HG03342 (cell line): Measurements from ENCODE around the gene SIAE.
A peak's percentile ranks its signal among the peaks of the same experiment; 100 is the strongest.

Experiments used
- ATAC-seq: cut with Tn5 transposase; IDR thresholded peaks from one replicate; pipeline ENCODE4 v1.9.1; 2021; ENCODE audit warnings: mild to moderate bottlenecking, moderate library complexity; ENCODE audit not compliant: unreplicated experiment

The SIAE gene

DNA sequence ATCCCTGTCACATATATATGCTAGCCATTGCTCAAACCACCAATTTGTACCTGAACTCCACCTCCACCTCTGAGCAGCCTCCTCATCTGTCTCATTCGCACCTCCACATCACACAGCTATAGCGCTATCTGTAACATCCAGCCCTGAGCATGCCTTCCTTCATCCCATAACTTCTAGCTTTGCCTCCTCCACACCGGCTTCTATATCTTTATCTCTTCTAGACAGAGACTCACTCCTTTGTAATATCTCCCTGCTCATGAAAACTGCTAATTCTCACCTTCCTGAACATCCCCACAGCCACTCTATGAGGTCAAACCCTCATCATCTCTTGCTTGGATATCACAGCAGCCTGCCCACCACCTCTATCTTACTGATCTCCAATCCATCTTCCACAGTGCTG, 5.9 kb downstream of the SIAE start:
- no peak for ATAC-seq

DNA sequence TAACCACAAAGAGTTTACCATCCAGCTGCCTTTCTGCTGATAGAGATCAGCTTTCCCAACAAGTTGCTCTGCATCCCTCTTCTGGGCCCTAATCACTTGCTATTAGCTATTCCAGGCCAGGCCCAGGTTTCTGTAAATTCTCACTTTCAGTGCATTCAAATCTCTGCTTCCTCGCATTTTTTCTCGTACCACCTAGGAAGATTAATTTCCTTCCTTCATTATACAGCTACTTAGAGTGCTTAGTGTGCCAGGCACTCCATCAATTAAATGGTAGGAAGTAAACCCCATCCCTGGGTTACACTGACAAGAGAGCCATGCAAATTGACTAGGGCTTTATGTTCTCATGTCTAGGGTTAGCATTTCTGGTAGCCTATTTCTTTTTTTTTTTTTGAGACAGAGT, 9.7 kb downstream of the SIAE start:
- no peak for ATAC-seq

DNA sequence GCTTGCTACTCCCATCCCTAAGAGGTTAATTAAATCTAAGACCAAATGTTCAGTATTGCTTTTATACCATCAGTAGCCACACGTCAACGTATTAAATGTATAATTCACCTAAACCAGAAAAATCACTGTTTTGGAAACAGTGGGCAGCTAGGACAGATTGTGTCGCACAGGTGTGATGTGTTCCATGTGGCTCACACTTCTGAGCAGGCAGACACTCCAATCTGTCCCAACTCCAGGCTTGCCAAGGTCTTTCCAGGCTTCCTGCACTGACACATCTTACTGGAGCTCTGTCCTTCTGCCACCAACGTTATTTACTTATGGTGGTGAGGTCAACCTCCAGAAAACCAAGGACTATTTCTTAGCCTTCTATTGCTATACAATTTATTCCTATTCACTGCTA, 11.4 kb downstream of the SIAE start:
- no peak for ATAC-seq

- ATAC-seq, result no peak
These were observed 12.0 kb downstream of the SIAE start for GRCh38 chr11:124661553-124661952.

DNA sequence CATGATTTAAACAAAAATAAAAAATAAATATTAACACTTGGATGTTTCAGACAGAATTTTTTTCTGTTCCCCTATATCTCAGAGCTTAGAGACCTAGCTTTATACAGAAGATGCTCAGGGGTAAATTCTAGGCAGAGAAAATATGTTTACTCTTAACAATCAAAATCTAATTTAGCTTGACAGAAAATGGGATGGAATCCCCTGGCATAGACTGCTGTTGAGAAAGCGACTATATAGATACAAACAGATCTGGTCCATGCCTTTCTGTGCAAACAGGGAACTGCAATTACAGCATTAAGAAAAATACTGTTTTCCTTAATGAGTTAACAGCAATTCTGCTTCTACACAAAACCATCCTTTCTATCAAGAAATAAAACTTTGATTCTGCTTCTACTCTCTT, 14.6 kb downstream of the SIAE start:
- ATAC-seq, result no peak

DNA sequence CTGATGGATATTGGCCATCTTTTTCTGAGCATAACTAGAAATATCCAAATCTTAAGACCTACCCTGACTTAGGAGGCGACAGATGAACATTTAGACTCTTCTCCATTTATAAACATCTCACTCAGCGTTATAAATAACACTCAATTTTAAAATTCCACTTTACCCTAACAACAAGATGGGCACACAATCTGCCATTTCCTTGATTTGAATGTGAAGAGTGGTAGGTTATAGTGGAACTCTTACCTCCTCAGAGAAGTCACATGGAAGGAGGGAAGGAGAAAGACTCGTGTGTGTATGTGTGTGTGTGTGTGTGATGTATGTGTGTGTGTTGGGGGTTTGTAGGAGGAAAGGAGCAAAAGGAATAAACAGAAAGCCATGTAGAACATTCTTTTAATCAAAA, 15.0 kb downstream of the SIAE start:
- ATAC-seq, result no peak

DNA sequence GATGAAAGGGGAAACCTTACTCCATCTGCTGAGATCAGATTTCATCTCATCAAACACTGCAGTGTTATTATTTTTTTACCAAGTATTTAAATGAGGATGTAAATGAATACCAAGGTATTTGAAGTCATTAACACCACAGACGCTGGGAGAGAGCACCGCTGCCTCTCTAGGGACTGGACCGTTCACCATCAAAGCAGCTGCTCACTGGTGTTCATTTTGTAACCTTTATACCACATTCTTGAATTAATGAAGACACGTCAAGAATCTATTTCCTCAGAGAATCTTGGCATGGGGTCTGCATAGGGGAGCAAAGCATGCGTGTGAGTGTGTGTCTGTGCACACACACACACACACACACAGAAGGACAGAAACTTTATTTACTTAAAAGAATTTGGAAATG, 15.6 kb downstream of the SIAE start:
- no peak for ATAC-seq

- ATAC-seq, result no peak
These were observed 16.5 kb downstream of the SIAE start for GRCh38 chr11:124656774-124657630.

DNA sequence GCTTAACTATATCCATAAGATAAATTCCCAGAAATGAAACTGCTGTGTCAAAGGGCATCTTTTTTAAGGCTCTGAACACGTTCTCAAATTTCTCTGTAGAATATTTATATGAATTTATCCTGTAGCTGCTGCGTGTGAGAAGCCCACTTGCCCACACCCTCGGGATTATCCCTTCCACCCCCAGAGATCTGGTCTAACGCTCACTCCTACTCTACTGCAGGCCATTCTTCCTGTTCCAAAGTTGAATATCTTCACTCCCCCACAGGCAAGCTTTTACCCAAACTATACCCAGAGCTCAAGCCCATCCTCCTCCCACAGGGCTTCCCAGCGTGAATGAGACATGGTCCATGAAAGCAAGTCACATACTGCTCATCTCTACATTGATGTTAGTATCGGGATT, 24.9 kb downstream of the SIAE start:
- ATAC-seq, result no peak

GRCh38 chr11:124646148-124646547, 27.4 kb downstream of the SIAE start:
- ATAC-seq, result peak; percentile 54

DNA sequence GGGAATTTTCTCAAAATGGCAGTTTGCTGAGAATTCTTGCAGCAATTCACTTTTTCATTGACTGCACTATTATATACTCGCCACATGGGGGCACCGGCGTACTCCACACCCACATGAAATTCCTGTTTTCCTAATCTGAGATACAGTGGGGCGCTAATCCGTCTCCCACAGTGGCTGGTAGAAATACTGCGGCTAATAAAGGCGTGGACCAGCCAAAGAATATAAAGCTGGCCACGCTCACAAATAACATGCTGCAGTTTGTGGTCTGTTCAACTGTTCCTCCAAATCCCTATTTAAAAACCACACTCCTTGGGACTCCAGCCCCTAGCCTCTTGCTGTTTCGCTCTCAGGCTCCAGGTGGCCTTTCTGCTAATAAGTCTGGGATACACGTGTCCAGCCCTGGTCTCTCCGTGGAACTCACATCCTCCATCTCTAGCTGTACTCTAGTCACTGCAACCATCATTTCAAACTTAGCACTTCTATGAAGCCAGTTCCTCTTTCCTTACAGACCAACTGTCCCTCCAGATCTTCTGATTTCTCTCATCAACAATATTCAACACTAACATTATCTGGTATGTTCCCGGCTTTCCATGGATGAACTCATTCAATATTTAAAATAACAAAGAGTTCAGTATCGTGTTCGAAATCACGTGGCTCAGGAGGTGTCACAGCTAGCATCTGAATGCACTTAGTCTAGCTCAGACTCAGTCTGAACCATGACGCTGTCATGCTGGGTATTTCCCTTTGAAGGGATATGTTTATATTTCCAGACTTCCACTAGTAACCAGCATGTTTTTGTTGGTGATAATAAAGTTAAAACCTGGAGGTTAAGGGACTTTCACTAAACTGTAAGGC, 28.9 kb downstream of the SIAE start:
- peak; percentile 56 for ATAC-seq

GRCh38 chr11:124643605-124644425, 29.7 kb downstream of the SIAE start:
- ATAC-seq, result no peak

DNA sequence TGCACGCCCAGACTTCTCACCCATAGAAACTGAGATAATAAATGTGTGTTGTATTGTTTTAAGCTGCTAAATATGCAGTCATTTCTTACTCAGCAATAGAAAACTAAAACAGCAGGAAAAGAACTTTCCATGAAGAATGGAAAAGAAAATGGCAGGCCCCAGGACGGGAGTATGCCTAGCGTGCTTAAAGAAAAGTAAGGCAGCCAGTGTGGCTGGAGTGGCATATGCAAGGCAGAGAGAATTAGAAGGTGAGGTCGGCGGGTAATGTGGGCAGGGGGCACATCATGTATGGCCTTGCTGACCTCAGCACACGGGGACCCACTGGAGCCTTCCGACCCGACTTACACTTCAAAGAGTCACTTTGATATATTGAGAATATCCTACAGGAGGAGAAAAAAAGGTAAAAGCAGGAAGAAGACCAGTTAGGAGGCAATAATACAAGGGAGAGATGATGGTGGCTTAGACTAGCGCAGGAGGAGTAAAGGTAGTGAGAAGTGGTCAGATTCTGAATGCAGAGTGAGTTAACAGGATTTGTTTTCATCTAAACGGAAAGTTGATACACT, 30.4 kb downstream of the SIAE start:
- no peak for ATAC-seq

DNA sequence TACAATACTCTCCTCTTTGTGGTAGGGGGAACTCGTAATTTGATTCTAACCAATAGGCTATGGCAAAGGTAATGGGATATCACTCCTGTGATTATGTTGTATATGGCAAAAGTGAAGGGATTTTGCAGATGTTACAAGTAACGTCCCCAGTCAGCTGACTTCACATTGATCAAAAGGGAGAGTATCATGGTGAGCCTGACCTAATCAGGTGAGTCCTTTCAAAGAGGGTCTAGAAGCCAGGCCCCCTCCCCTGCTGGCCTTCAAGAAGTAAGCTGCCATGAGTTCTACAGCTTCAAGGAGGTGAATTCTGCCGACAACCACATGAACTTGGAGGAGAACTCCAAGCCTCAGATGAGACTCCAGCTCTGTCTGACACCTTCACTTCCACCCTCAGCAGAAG, 30.9 kb downstream of the SIAE start:
- no peak for ATAC-seq

DNA sequence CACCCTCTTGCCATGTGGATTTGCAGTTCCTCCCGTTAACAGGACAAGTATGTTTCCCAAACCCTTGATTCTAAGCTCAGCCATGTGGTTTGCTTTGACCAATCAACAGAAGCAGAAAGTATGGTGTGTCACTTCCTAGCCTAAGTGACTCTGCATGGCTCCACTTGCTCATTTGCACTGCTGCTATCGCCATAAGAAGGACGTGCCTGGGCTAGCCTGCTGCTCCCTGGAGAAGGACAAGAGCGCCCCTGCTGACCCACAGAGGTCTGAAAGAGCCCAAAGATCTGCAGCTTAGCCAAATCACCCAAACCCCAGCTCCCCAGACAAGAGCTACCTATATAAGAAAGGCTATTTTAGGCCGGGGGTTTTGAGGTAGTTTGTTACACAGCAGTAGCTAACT, 32.9 kb downstream of the SIAE start:
- no peak for ATAC-seq

DNA sequence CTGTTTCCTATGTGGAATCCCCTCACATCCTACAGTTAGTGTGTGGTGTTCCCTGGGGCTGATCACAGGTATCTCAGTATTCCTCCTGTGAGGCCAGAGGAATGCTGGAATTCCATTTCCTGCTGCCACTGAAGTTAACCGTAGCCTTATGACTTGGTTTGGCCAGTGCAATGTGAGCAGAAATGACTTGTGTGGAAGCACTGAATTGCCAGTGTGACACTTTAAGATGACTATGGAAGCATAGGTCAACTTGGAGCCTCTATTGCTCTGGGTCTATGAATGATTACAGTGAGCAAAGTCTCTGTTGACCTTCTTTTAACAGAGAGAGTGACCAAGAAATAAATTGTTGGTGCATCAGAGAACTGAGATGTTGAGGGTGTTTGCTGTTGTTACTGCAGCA, 34.4 kb downstream of the SIAE start:
- no peak for ATAC-seq

- ATAC-seq, result no peak
These were observed 35.0 kb downstream of the SIAE start for GRCh38 chr11:124638500-124638899.

- no peak for ATAC-seq
These were observed 37.6 kb downstream of the SIAE start for GRCh38 chr11:124635932-124636331.

DNA sequence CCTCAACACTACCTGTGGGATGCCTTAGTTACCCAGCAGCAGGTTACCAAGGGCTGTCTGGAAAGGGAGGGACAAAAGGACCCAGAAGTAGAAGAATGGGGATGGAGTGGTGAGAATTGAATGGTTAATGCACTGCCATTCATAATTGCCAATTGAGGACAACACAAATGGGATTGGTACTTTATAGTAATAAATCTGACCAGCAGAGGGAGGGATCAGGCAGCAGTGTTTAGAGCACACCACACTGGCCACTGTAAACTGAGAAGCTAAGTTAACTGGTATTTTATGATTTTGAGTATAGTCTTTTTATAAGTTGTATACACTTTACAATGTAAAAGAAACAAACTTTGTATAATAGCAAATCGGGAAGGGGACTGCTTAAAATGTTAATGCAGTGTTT, 40.2 kb downstream of the SIAE start:
- no peak for ATAC-seq

DNA sequence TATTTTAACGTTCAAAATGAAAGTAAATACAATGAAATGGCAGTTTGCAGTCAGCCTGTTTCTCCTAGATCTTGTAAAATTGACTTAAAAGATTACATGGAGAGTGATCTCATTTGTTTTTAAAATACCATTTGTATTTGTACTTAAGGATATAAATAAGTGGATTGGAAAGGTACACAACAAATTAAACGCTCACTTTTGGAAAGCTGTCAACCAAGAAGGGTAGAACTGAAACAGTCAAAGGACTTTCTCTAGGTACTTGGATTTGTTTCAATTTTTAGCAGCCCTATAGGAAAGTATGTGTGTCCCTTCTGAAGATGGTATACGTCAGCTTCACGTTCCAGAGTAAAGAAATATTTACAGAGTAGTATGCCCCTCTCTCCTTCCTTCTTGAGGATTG, 43.6 kb downstream of the SIAE start:
- no peak for ATAC-seq

DNA sequence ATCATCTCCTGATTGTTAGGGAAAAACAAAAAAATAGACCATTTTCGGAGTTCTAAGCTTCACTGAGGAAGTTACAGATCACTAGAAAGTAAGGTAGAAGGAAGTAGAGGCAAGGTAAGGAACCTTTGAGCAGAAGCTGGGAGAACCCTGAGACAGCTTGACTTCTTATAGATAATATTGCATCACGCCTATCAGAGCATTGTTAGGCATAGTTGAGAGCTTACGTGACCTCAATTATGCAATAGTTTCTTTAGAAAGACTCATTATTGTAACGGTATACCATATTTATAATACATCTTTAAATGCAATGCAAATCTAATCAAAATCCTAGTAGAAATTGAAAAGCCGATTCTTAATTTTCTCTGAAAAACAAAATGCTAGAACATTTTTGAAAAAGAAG, 46.0 kb downstream of the SIAE start:
- ATAC-seq, result no peak
